Activated T-cell treated with anti-CD3 and anti-CD28 coated beads, Interleukin-2, amount 50 U/mL, for 72 hours (primary cell): Measurements from ENCODE around the gene COL28A1. TPM values are rescaled to one million over a fixed set of nuclear protein-coding genes. Genes with fewer than 3 reads are reported as not detected.

Source experiments
- ATAC-seq, 2 donors: fragments of 150-1000 bp; cut with Tn5 transposase; replicated peaks in 1 of 2; 2 replicates each; pipeline ENCODE4 v1.10.0; 2021; ENCODE audit warnings: moderate library complexity in 2 of 2, mild to moderate bottlenecking in 1 of 2
- DNase-seq, 2 donors: peaks; one replicate each; pipeline ENCODE4 v3.0.0; 2021 to 2022; ENCODE audit warnings: mixed read lengths in 1 of 2
- H3K27ac Mint-ChIP-seq: one replicate; pipeline ENCODE4 v1.8.0; 2022; ENCODE audit warnings: mild to moderate bottlenecking, moderate library complexity, mixed read lengths
- H3K27me3 Mint-ChIP-seq: one replicate; pipeline ENCODE4 v1.8.0; 2022; ENCODE audit warnings: low read depth, mixed read lengths
- H3K36me3 Mint-ChIP-seq, 2 donors: one replicate each; pipeline ENCODE4 v1.8.0; 2022; ENCODE audit warnings: mixed read lengths in 2 of 2, mild to moderate bottlenecking in 1 of 2; ENCODE audit not compliant: insufficient read depth in 2 of 2
- H3K4me1 Mint-ChIP-seq: one replicate; pipeline ENCODE4 v1.8.0; 2022; ENCODE audit warnings: low read depth, mixed read lengths
- H3K4me3 Mint-ChIP-seq, 2 donors: one replicate each; pipeline ENCODE4 v1.8.0; 2022; ENCODE audit warnings: mild to moderate bottlenecking in 2 of 2, mixed read lengths in 2 of 2, moderate library complexity in 2 of 2
- H3K9me3 Mint-ChIP-seq, 2 donors: one replicate each; pipeline ENCODE4 v1.8.0; 2022; ENCODE audit warnings: mixed read lengths in 2 of 2
- total RNA-seq, 2 donors: library from RNA; stranded (reverse); gene quantifications; one replicate each; pipeline ENCODE4 v1.2.3, GENCODE V29; 2022

Gene COL28A1
- total RNA-seq, 2 donors from 2014 or later, result 0.16 to 0.29 TPM

DNA sequence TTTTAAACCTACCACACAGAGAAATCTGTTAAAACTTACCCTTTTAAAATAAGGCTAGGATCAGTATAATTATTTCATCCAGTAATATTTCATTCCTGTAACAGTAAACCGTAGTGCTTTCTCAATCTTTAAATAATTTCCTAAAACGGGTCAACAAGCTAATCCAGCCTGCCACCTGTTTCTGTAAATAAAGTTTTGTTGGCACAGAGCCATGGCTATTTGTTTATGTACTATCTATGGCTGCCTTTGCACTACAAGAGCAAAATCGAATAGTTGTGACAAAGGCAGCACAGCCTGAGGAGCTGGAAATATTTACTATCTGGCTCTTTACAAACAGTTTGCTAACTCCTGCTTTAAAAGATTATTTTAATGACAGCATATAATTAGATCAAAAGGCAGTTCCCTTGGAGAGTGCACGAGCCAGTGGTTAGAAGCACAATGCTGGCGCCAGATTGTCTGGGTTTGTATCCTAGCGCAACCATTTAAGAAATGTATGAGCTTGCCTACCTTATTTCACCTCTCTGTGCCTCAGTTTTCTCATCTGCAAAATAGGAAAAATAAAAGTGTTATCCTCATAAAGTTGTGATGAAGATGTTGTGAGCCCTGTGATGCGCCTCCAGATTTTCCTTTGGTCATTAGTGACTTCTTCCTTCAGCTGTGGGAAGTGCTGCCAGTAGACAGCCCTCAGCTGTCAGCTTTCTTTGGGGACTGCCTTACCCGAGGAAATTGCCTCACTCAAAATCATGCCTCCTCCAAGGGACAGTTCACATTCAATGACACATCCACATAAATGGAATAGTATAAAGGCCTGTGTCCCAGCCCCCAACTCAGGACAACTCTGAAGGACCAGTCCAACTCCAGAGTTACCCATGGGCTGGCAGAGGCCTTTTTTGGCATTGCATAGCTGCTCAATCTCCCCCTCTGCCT lies 19.2 kb upstream of the COL28A1 start:
- H3K27me3 Mint-ChIP-seq, result no peaks in the 10 kb centered on the region
- H3K27ac Mint-ChIP-seq, result no peak overlapping the region
- no peak for ATAC-seq
- peaks cover 6 to 20% of the 10 kb centered on the region in 2 donors for H3K9me3 Mint-ChIP-seq
- no peak overlapping the region for H3K4me3 Mint-ChIP-seq
- no peak for DNase-seq
- H3K4me1 Mint-ChIP-seq, result no peaks in the 10 kb centered on the region
- peaks cover 11 to 18% of the 10 kb centered on the region in 2 donors for H3K36me3 Mint-ChIP-seq

GRCh38 chr7:7554021-7554432 lies 18.4 kb upstream of the COL28A1 start:
- H3K9me3 Mint-ChIP-seq, result peaks cover 6 to 14% of the 10 kb centered on the region in 2 donors
- H3K4me1 Mint-ChIP-seq, result no peaks in the 10 kb centered on the region
- no peak for ATAC-seq
- no peak overlapping the region for H3K4me3 Mint-ChIP-seq
- no peaks in the 10 kb centered on the region for H3K27me3 Mint-ChIP-seq
- no peak overlapping the region for H3K27ac Mint-ChIP-seq
- no peak for DNase-seq
- H3K36me3 Mint-ChIP-seq, result peaks cover 9 to 10% of the 10 kb centered on the region in 2 donors

DNA sequence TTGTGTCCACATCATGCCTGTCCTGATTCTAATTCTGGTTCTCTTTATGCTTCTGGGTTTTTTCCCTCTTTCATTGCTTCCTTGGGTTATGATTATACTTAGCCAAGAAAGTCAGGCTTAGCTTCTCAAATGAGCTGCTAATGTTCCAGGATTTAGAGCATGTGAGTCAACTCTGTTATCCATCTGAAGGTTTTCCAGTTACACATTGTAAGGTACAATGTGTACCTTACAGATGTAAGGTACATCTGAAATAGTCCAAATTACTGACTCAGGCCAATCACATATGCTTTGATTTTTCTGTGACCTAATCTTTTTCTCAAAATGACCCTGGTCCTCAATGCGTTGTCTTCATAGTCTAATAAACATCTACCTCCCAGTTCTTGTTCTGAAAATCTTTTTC lies 17.7 kb upstream of the COL28A1 start:
- H3K4me1 Mint-ChIP-seq, result no peaks in the 10 kb centered on the region
- no peak for DNase-seq
- no peaks in the 10 kb centered on the region for H3K27me3 Mint-ChIP-seq
- peaks cover 0 to 9% of the 10 kb centered on the region in 2 donors for H3K9me3 Mint-ChIP-seq
- ATAC-seq, result no peak
- no peak overlapping the region for H3K4me3 Mint-ChIP-seq
- H3K36me3 Mint-ChIP-seq, result peaks cover 4% of the 10 kb centered on the region in 2 donors
- H3K27ac Mint-ChIP-seq, result no peak overlapping the region

- Mint-ChIP-seq H3K9me3 (no peaks in the 10 kb centered on the region), H3K4me3 (no peak overlapping the region), H3K27ac (no peak overlapping the region), H3K36me3 (no peaks in the 10 kb centered on the region), H3K27me3 (no peaks in the 10 kb centered on the region), H3K4me1 (no peaks in the 10 kb centered on the region)
- DNase-seq (no peak), ATAC-seq (no peak)
Observed at GRCh38 chr7:7552199-7552598, 16.5 kb upstream of the COL28A1 start.

GRCh38 chr7:7550663-7551062 lies 15.0 kb upstream of the COL28A1 start:
- DNase-seq (no peak), ATAC-seq (no peak)
- Mint-ChIP-seq H3K36me3 (no peaks in the 10 kb centered on the region), H3K27me3 (no peaks in the 10 kb centered on the region), H3K9me3 (no peaks in the 10 kb centered on the region), H3K27ac (no peak overlapping the region), H3K4me3 (no peak overlapping the region), H3K4me1 (no peaks in the 10 kb centered on the region)

DNA sequence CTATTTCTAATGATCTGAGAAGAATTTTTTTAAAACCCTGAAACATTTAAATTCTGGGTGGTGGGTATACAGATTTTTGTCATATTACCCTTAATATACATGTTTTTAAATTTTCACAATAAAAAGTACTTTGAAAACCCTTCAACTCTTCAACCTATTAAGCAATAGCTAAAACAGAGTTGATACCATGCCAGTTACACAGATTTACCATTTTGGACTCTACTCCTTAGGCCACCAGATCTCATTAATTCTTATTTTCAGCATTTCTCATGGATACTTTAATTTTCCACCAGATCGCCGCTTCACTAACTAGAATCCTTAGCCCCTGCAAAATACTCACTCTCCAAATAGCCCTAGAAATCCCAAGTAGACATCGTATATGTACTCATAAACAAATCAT lies 12.7 kb upstream of the COL28A1 start:
- no peaks in the 10 kb centered on the region for H3K36me3 Mint-ChIP-seq
- H3K9me3 Mint-ChIP-seq, result no peaks in the 10 kb centered on the region
- H3K4me3 Mint-ChIP-seq, result no peak overlapping the region
- no peak for DNase-seq
- H3K4me1 Mint-ChIP-seq, result no peaks in the 10 kb centered on the region
- no peaks in the 10 kb centered on the region for H3K27me3 Mint-ChIP-seq
- no peak for ATAC-seq
- no peak overlapping the region for H3K27ac Mint-ChIP-seq

GRCh38 chr7:7542251-7542835 lies 6.7 kb upstream of the COL28A1 start:
- no peaks in the 10 kb centered on the region for H3K36me3 Mint-ChIP-seq
- no peaks in the 10 kb centered on the region for H3K4me1 Mint-ChIP-seq
- no peak for DNase-seq
- H3K9me3 Mint-ChIP-seq, result no peaks in the 10 kb centered on the region
- H3K27ac Mint-ChIP-seq, result no peak overlapping the region
- H3K27me3 Mint-ChIP-seq, result no peaks in the 10 kb centered on the region
- H3K4me3 Mint-ChIP-seq, result no peak overlapping the region
- ATAC-seq, result no peak

- DNase-seq, result no peak
- no peak for ATAC-seq
- no peaks in the 10 kb centered on the region for H3K36me3 Mint-ChIP-seq
- no peak overlapping the region for H3K4me3 Mint-ChIP-seq
- H3K27ac Mint-ChIP-seq, result no peak overlapping the region
- H3K27me3 Mint-ChIP-seq, result peaks cover 5% of the 10 kb centered on the region
- no peaks in the 10 kb centered on the region for H3K9me3 Mint-ChIP-seq
- no peaks in the 10 kb centered on the region for H3K4me1 Mint-ChIP-seq
Observed at GRCh38 chr7:7539711-7540110, 4.0 kb upstream of the COL28A1 start.

- Mint-ChIP-seq H3K4me1 (no peaks in the 10 kb centered on the region), H3K4me3 (no peak overlapping the region), H3K27ac (no peak overlapping the region), H3K27me3 (peaks cover 5% of the 10 kb centered on the region), H3K9me3 (no peaks in the 10 kb centered on the region), H3K36me3 (no peaks in the 10 kb centered on the region)
- ATAC-seq (no peak), DNase-seq (no peak)
Observed at GRCh38 chr7:7539152-7539551, 3.5 kb upstream of the COL28A1 start.

- ATAC-seq (no peak), DNase-seq (no peak)
- H3K27me3 Mint-ChIP-seq, result peaks cover 5% of the 10 kb centered on the region
- no peak overlapping the region for H3K4me3 Mint-ChIP-seq
- H3K9me3 Mint-ChIP-seq, result peaks cover 0 to 2% of the 10 kb centered on the region in 2 donors
- no peaks in the 10 kb centered on the region for H3K4me1 Mint-ChIP-seq
- no peaks in the 10 kb centered on the region for H3K36me3 Mint-ChIP-seq
- H3K27ac Mint-ChIP-seq, result no peak overlapping the region
Observed at GRCh38 chr7:7537711-7538110, 2.0 kb upstream of the COL28A1 start.

DNA sequence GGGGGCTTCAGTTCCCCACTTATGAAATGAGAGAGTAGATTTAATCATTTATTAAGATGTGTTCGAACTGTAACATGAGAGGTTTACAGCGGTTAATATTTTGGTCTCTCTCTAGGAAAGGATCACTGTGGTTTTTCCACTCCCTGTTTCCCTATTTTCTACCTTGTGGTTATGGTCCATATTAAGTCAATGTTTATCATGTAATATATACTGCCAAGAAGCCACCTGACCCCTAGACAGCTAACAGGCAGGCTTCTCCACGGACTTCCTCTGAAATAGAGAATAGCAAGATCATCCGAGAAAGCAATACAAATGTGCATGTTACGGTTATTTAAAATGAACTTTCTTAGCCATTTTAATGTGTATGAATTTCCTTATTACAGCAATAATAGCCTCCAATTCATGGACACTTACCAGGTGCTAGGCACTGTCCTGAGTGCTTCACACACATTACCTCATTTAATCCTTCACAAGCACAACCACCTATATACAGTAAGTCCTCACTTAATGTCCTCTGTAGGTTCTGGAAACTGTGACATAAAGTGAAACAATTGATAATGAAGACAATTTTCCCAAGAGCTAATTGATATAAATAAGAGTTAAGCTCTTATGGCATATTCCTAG lies 835 bp upstream of the COL28A1 start:
- Mint-ChIP-seq H3K36me3 (no peaks in the 10 kb centered on the region), H3K9me3 (peaks cover 0 to 2% of the 10 kb centered on the region in 2 donors), H3K4me1 (no peaks in the 10 kb centered on the region), H3K27me3 (peaks cover 5% of the 10 kb centered on the region), H3K27ac (no peak overlapping the region), H3K4me3 (no peak overlapping the region)
- DNase-seq (no peak), ATAC-seq (no peak)

- peaks cover 0 to 2% of the 10 kb centered on the region in 2 donors for H3K9me3 Mint-ChIP-seq
- ATAC-seq (no peak), DNase-seq (no peak)
- no peak overlapping the region for H3K4me3 Mint-ChIP-seq
- no peaks in the 10 kb centered on the region for H3K4me1 Mint-ChIP-seq
- peaks cover 5% of the 10 kb centered on the region for H3K27me3 Mint-ChIP-seq
- H3K36me3 Mint-ChIP-seq, result no peaks in the 10 kb centered on the region
- no peak overlapping the region for H3K27ac Mint-ChIP-seq
Observed at GRCh38 chr7:7533831-7534430, 1.7 kb downstream of the COL28A1 start.

- Mint-ChIP-seq H3K27me3 (peaks cover 8% of the 10 kb centered on the region), H3K36me3 (no peaks in the 10 kb centered on the region), H3K4me3 (no peak overlapping the region), H3K4me1 (no peaks in the 10 kb centered on the region), H3K27ac (no peak overlapping the region), H3K9me3 (peaks cover 0 to 2% of the 10 kb centered on the region in 2 donors)
- no peak for DNase-seq
- no peak for ATAC-seq
Observed at GRCh38 chr7:7529328-7529727, 6.3 kb downstream of the COL28A1 start.
